GM18517 (cell line): Measurements from ENCODE around the gene RENBP.
"Not testable (repeated sequence)": the region's sequence is repeated elsewhere in the genome, so short reads cannot be mapped to it uniquely, and the experiment has no call there.

Source experiments
- ATAC-seq: cut with Tn5 transposase; IDR thresholded peaks from one replicate; pipeline ENCODE4 v1.9.1; 2021; ENCODE audit warnings: mild to moderate bottlenecking, moderate library complexity; ENCODE audit not compliant: unreplicated experiment

The RENBP gene

DNA sequence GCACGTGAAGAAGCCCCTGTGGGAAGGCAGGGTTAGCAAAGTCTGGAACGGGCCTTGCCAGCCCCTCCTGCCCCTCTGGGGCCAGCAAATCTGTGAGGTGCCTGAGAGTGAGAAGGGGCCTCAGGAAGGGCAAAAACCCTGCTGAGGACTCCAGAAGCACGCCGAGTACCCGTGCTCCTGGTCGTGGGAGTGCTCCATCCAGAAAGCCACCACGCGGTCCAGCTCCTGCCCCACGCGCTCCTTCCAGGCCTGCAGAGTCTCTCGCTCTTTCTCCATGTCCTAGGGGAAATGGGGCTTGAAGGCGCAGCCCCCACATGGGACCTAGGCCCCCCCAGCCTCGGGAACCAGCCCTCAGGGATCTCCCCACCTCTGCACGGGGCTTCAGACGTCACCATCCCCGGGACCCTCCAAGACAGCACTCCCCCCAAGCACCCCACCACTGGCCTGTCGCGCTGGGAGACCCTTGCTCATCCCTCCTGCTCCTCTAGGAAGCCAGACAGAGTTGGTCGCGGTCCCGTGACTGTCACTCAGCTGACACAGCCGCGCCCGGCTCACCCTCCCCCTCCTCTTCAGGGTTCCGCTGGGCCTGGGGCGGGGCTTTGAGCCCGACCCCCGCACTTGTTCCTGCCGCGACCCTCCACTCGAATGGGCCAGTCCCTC lies at the start of gene RENBP:
RENBP (minus strand) TSS at position 504 of the 660 bp plus-strand sequence; CDS start at position 471, 33 bp downstream.
- no peak for ATAC-seq

GRCh38 chrX:153993978-153994377 lies 49.5 kb upstream of the RENBP start:
- no peak for ATAC-seq

- no peak for ATAC-seq
Measured at GRCh38 chrX:153993079-153993478, 48.6 kb upstream of the RENBP start.

GRCh38 chrX:153992180-153992579 lies 47.7 kb upstream of the RENBP start:
- no peak for ATAC-seq

- ATAC-seq = no peak
Measured at GRCh38 chrX:153991013-153991580, 46.7 kb upstream of the RENBP start.

DNA sequence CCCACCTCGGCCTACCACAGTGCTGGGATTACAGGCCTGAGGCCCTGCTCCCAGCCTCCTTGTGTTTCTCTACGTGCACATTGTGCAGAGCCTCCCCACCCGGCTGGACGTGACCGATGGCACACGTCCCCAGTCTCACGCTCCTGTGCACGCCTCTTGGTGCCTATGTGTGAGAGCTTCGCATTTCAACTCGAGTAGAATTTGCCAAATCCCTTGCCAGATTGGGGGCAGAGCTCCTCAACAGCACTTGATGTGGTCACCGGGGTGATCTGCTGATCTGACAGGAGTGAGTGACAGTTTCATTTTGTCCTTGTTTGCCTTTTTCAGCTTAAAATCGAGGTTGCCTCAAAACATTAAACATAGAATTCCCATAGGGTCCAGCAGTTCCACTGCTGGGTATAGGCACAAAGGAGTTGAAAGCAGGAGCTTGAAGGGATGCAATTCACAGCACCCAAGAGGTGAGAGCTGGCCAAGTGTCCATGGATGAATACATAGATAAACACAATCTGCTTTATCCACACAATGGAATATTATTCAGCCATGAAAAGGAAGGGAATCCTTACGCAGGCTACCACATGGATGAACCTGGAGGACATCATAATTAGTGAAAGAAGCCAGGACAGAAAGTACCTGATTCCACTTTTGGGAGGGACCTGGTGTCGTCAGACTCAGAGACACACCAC lies 45.7 kb upstream of the RENBP start:
- ATAC-seq = no peak

- ATAC-seq = no peak
Measured at GRCh38 chrX:153988493-153988892, 44.0 kb upstream of the RENBP start.

- ATAC-seq = no peak
Measured at GRCh38 chrX:153984351-153985178, 40.1 kb upstream of the RENBP start.

- no peak for ATAC-seq
Measured at GRCh38 chrX:153983321-153983801, 38.9 kb upstream of the RENBP start.

- no peak for ATAC-seq
Measured at GRCh38 chrX:153981771-153982533, 37.5 kb upstream of the RENBP start.

DNA sequence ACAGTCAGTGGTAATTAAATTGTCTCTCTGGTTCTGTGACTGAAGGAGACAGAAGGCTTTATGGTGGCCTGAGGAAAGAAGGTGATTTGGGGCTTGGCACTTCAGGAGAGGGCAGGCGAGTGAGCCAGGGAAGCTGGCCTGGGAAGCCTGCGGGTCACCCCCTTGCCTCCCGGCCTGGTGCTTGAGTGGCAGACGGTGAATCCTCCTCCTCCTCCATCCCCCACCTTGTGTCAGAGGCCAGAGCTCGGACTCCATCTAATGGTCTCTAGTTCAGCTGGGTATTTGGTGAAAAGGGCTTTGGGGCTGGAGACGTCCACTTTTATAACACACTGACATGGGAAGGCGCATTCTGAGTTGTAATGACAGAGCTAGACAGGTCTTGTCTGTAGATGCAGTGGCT lies 36.8 kb upstream of the RENBP start:
- ATAC-seq = no peak

DNA sequence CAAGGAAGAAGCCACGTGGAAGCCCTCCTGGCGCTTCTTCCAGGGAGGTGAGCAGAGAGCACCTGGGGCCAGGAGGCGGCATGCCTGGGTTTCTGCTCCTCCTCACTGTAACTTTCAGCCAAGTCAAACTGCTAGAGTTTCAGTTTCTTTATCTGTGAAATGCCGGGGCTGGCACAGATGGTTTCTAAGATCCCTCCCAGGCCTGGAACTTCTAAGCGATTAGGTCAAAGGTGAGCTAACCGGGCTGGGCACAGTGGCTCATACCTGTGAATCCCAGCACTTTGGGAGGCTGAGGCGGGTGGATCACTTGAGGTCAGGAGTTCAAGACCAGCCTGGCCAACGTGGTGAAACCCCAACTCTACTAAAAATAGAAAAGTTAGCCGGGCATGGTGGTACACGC lies 36.0 kb upstream of the RENBP start:
- ATAC-seq = not testable (repeated sequence)

- ATAC-seq = no peak
Measured at GRCh38 chrX:153974726-153975286, 30.4 kb upstream of the RENBP start.

- no peak for ATAC-seq
Measured at GRCh38 chrX:153974003-153974725, 29.7 kb upstream of the RENBP start.

DNA sequence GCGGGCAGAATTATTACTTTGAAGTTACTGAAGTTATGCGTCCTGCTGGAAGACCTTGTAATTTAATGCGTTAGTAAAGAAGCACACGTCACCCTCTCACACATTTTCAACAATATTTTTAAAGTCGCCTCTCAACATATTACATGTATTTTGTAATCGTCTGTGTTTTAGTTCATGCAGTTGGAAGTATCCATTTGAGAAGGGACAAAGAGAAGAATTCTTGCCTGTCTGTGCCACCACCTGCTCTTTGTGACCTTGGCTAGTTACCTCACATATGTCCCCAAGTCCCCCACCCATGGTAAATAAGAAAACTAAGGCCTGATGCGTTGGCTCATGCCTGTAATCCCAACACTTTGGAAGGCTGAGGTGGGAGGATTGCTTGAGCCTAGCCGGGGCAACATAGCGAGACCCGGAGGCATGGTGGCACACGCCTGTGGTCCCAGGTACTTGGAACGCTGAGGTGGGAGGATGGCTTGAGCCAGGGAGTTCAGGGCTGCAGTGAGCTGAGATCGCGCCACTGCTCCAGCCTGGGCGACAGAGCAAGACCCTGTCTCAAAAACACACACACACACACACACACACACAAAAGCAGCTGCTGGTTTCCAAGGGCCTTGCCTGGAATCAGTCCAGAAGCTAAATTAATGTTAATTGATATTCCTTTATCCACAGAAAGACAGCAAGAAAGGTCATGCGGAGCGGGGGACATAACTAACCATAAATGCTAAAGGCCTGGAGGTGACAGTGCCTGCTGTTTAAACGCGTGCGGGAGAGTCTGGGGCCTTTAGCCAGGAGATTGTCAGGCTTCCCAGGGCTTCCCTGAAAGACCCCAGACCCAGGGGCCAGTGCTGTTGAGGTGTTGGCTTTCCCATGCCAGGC lies 28.9 kb upstream of the RENBP start:
- no peak for ATAC-seq

GRCh38 chrX:153972368-153973126 lies 28.1 kb upstream of the RENBP start, which contains the start of gene TMEM187:
TMEM187 (plus strand) TSS chrX:153972754; CDS start chrX:153982063, 9,309 bp downstream.
- peak; percentile 47 for ATAC-seq

DNA sequence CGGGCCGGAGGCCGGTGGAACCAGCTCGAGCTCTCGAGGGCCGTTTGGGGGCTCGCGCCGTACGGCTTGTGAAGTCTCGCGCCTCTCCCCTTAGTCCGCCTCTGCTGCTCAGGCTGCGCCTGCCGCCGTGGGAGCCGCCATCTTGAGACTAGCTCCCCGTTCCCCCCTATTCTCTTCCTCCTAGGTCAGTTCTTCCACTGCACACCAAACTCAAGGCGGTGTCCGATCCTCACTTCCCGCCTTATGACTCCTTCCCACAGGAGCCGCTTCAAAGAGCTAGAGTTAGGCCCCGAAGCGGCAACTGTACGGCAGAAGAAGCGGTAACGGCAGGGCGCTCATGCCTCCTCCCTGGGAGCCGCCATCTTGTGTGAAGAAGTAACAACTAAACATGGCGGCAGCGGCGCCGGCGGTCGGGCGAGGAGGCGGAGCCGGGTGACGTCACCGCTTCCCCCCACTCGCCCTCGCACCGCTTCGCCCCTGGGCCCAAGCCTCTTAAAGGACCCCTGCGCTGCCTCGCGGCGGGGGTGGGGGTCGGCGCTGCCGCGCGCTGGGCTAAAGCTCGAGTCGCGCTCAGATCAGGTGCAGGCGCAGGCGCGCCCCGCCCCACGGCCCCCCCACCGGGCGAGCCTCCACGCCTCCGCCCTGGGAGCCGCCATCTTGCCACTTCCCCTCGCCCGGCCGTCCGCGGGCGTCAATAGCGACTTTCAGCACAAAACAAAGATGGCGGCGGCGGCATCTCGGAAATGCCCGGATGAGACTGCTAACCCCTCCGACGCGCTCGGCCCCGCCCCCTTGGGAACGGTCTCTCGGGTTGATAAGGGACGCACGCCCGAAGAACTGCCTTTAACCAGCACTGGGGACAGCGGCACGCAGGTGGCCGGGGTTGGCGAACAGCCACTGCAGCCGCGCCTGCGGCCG lies 27.3 kb upstream of the RENBP start, which contains the start of gene HCFC1:
HCFC1 (minus strand) TSS at position 369 of the 918 bp plus-strand sequence. CDS start 978 bp downstream, outside the sequence.
- ATAC-seq = peak; percentile 53
